ENCODE measurements around the gene AFG3L2. TPM values are rescaled to one million over a fixed set of nuclear protein-coding genes. Genes with fewer than 3 reads are reported as not detected.

Gene AFG3L2
- total and polyA plus RNA-seq, 4 donors = 22.5 to 55.4 (median 27.6) TPM

GRCh38 chr18:12397793-12398192, 20.8 kb upstream of the AFG3L2 start:
- Histone ChIP-seq H3K36me3 (ENCODE audit: control insufficient read depth in 4 of 4, insufficient read depth in 3 of 4, low read depth in 1 of 4, low read length in 3 of 4) (no peaks in the 10 kb centered on the region), H3K27ac (ENCODE audit: low read depth in 1 of 2, low read length in 2 of 2) (no peak overlapping the region), H3K27me3 (ENCODE audit: control insufficient read depth in 4 of 4, insufficient read depth in 4 of 4, low read length in 3 of 4) (no peaks in the 10 kb centered on the region), H3K4me3 (ENCODE audit: low read depth in 1 of 3, low read length in 3 of 3) (no peak overlapping the region), H3K9ac (ENCODE audit: low read depth in 1 of 2, low read length in 2 of 2) (no peak overlapping the region), H3K9me3 (ENCODE audit: control insufficient read depth in 4 of 4, low read length in 3 of 4) (no peaks in the 10 kb centered on the region), H3K4me1 (ENCODE audit: control insufficient read depth in 4 of 4, insufficient read depth in 4 of 4, low read length in 3 of 4) (peaks cover 0 to 2% (median 0%) of the 10 kb centered on the region in 4 donors)
- TF ChIP-seq YY1 (IDR thresholded peaks at IDR 0.05) = no peak
- TF ChIP-seq REST (IDR thresholded peaks at IDR 0.05) = no peak
- TF ChIP-seq NR2F2 (IDR thresholded peaks at IDR 0.05) = no peak
- no peak for TF ChIP-seq RXRA (IDR thresholded peaks at IDR 0.05)
- no peak for TF ChIP-seq ATF3 (IDR thresholded peaks at IDR 0.05)
- TF ChIP-seq RAD21 (IDR thresholded peaks at IDR 0.05) = no peak
- TF ChIP-seq JUND (IDR thresholded peaks at IDR 0.05) = no peak
- TF ChIP-seq CTCF (IDR thresholded peaks at IDR 0.05; ENCODE audit: low read depth, low read length, missing input control) = no peak
- TF ChIP-seq HNF4A (conservative IDR thresholded peaks at IDR 0.05) = no peak
- TF ChIP-seq GABPA (IDR thresholded peaks at IDR 0.05 in 1 of 2, conservative IDR thresholded peaks at IDR 0.05 in 1 of 2) = no peak
- TF ChIP-seq HNF4G (IDR thresholded peaks at IDR 0.05) = no peak
- no peak for TF ChIP-seq FOXA2 (IDR thresholded peaks at IDR 0.05)
- TF ChIP-seq TAF1 (conservative IDR thresholded peaks at IDR 0.05) = no peak
- no peak for TF ChIP-seq ZBTB33 (IDR thresholded peaks at IDR 0.05)
- TF ChIP-seq SP1 (IDR thresholded peaks at IDR 0.05) = no peak
- no peak for TF ChIP-seq FOXA1 (IDR thresholded peaks at IDR 0.05)
- no peak for DNase-seq (ENCODE audit: low spot score)
- WGBS = 83% methylated on average over 6 of the region's 6 CpGs

- Histone ChIP-seq H3K36me3 (ENCODE audit: control insufficient read depth in 4 of 4, insufficient read depth in 3 of 4, low read depth in 1 of 4, low read length in 3 of 4) (no peaks in the 10 kb centered on the region), H3K27me3 (ENCODE audit: control insufficient read depth in 4 of 4, insufficient read depth in 4 of 4, low read length in 3 of 4) (no peaks in the 10 kb centered on the region), H3K9ac (ENCODE audit: low read depth in 1 of 2, low read length in 2 of 2) (no peak overlapping the region), H3K27ac (ENCODE audit: low read depth in 1 of 2, low read length in 2 of 2) (no peak overlapping the region), H3K9me3 (ENCODE audit: control insufficient read depth in 4 of 4, low read length in 3 of 4) (no peaks in the 10 kb centered on the region), H3K4me3 (ENCODE audit: low read depth in 1 of 3, low read length in 3 of 3) (no peak overlapping the region), H3K4me1 (ENCODE audit: control insufficient read depth in 4 of 4, insufficient read depth in 4 of 4, low read length in 3 of 4) (peaks cover 0 to 2% (median 0%) of the 10 kb centered on the region in 4 donors)
- TF ChIP-seq SP1 (IDR thresholded peaks at IDR 0.05) = no peak
- no peak for TF ChIP-seq CTCF (IDR thresholded peaks at IDR 0.05; ENCODE audit: low read depth, low read length, missing input control)
- TF ChIP-seq ZBTB33 (IDR thresholded peaks at IDR 0.05) = no peak
- no peak for TF ChIP-seq HNF4A (conservative IDR thresholded peaks at IDR 0.05)
- TF ChIP-seq TAF1 (conservative IDR thresholded peaks at IDR 0.05) = no peak
- no peak for TF ChIP-seq FOXA1 (IDR thresholded peaks at IDR 0.05)
- no peak for TF ChIP-seq RXRA (IDR thresholded peaks at IDR 0.05)
- no peak for TF ChIP-seq EGR1 (IDR thresholded peaks at IDR 0.05; ENCODE audit: low read depth in 2 of 2)
- TF ChIP-seq MAX (IDR thresholded peaks at IDR 0.05) = no peak
- no peak for TF ChIP-seq JUND (IDR thresholded peaks at IDR 0.05)
- no peak for TF ChIP-seq RAD21 (IDR thresholded peaks at IDR 0.05)
- TF ChIP-seq NR2F2 (IDR thresholded peaks at IDR 0.05) = no peak
- TF ChIP-seq GABPA (IDR thresholded peaks at IDR 0.05 in 1 of 2, conservative IDR thresholded peaks at IDR 0.05 in 1 of 2) = no peak
- TF ChIP-seq HNF4G (IDR thresholded peaks at IDR 0.05) = no peak
- TF ChIP-seq FOXA2 (IDR thresholded peaks at IDR 0.05) = no peak
- no peak for TF ChIP-seq ATF3 (IDR thresholded peaks at IDR 0.05)
- TF ChIP-seq YY1 (IDR thresholded peaks at IDR 0.05) = no peak
- WGBS = 89% methylated on average over 9 of the region's 9 CpGs
- no peak for DNase-seq (ENCODE audit: low spot score)
These were observed 20.2 kb upstream of the AFG3L2 start for GRCh38 chr18:12397254-12397653.
